HepG2 (cell line): ENCODE measurements around the gene PRMT5. TPM values are rescaled to one million over a fixed set of nuclear protein-coding genes. Genes with fewer than 3 reads are reported as not detected.

Experiments
- ATAC-seq: fragments of 200-7000 bp; cut with Tn5 transposase; 3 replicates; pipeline ENCODE4 v1.9.1; 2020; ENCODE audit warnings: mild to moderate bottlenecking, moderate library complexity
- BruUV-seq: library from RNA; stranded (reverse); fragments of 400-500 nt; replicated peaks from 2 replicates; lab custom pipeline; 2021; lab: Mats Ljungman, UMichigan
- CTCF ChIA-PET: fragments of 300-600 bp; formaldehyde crosslinking; extraction: SDS; loops from one replicate; lab custom pipeline; 2021; ENCODE audit warnings: low total read pairs, inconsistent platforms, low intra/inter-chr PET ratio; lab: Yijun Ruan, JAX
- POLR2A ChIA-PET: fragments of 350-600 bp; sonication (Branson Sonifier 250); formaldehyde crosslinking; loops from one replicate; lab custom pipeline; 2020; ENCODE audit warnings: antibody characterized with exemption, inconsistent platforms; lab: Yijun Ruan, JAX
- DNase-seq: peaks from one replicate; pipeline ENCODE4 v3.0.0-alpha.2; 2015; ENCODE audit warnings: low spot score
- FAIRE-seq: peaks from 3 replicates; lab custom pipeline; 2011; peaks lifted over from hg19 to GRCh38; lab: Jason Lieb, UNC
- H2AFZ ChIP-seq: one replicate; pipeline ENCODE4 v1.6.1; 2011; ENCODE audit warnings: low read length, inconsistent platforms
- H3K27ac ChIP-seq: fragments of 300-600 bp; 3 replicates; pipeline ENCODE4 v1.8.0; 2011; ENCODE audit warnings: mixed run types, mild to moderate bottlenecking, mixed read lengths, low read length, inconsistent platforms; ENCODE audit not compliant: insufficient read depth; ENCODE audit errors: extremely low read length
- H3K27me3 ChIP-seq, 2 experiments: fragments of 200-600 bp in 1 of 2; 2 replicates in 1 of 2; 3 replicates in 1 of 2; pipeline versions ENCODE4 v1.6.0 to v1.8.0; 2011; ENCODE audit warnings: low read length in 2 of 2, mild to moderate bottlenecking in 2 of 2, moderate library complexity in 2 of 2, inconsistent platforms in 1 of 2; ENCODE audit not compliant: insufficient read depth in 2 of 2, control insufficient read depth in 1 of 2
- H3K36me3 ChIP-seq, 2 experiments: fragments of 200-600 bp in 1 of 2; replicated peaks in 1 of 2; 2 replicates in 1 of 2; 3 replicates in 1 of 2; pipeline versions ENCODE4 v1.5.1 to v1.8.0; 2011; ENCODE audit warnings: low read length in 2 of 2, inconsistent platforms in 1 of 2; ENCODE audit not compliant: insufficient read depth in 2 of 2, control insufficient read depth in 1 of 2
- H3K4me1 ChIP-seq: 2 replicates; pipeline ENCODE4 v1.5.1; 2012; ENCODE audit warnings: low read length, inconsistent platforms; ENCODE audit not compliant: insufficient read depth
- H3K4me2 ChIP-seq: 2 replicates; pipeline ENCODE4 v1.6.0; 2011; ENCODE audit warnings: low read depth, low read length, inconsistent platforms
- H3K4me3 ChIP-seq, 3 experiments: fragments of 200-600 bp in 1 of 3; sonication (generic), shearing (Covaris generic) in 1 of 3; replicated peaks in 1 of 3; 2 replicates each; pipeline ENCODE4 v1.5.1; 2011 to 2016; ENCODE audit warnings: low read length in 3 of 3, inconsistent platforms in 2 of 3, low read depth in 2 of 3, mild to moderate bottlenecking in 2 of 3, control low read depth in 1 of 3, mixed read lengths in 1 of 3; ENCODE audit not compliant: insufficient read depth in 1 of 3
- H3K79me2 ChIP-seq: one replicate; pipeline ENCODE4 v1.6.1; 2011; ENCODE audit warnings: low read length, inconsistent platforms; ENCODE audit not compliant: insufficient read depth
- H3K9ac ChIP-seq: 2 replicates; pipeline ENCODE4 v1.6.0; 2011; ENCODE audit warnings: mild to moderate bottlenecking, low read depth, low read length, inconsistent platforms; ENCODE audit not compliant: insufficient read depth
- H3K9me3 ChIP-seq: 2 replicates; pipeline ENCODE4 v1.5.1; 2012; ENCODE audit warnings: mild to moderate bottlenecking, low read length
- H4K20me1 ChIP-seq: 2 replicates; pipeline ENCODE4 v1.6.0; 2011; ENCODE audit warnings: inconsistent platforms, mild to moderate bottlenecking, low read length, moderate library complexity; ENCODE audit not compliant: insufficient read depth
- ADNP ChIP-seq: sonication (generic); formaldehyde crosslinking; IDR thresholded peaks from 2 replicates; pipeline ENCODE4 v1.4.0; 2020; ENCODE audit warnings: missing genetic modification reagents
- MIER2 ChIP-seq: IDR thresholded peaks from 2 replicates; pipeline ENCODE4 v1.6.1; 2016; ENCODE audit warnings: missing biosample characterization, missing genetic modification reagents
- RBFOX2 ChIP-seq: fragments of 200-400 bp; formaldehyde crosslinking; IDR thresholded peaks from 2 replicates; pipeline ENCODE4 v1.6.1; 2017; ENCODE audit warnings: low read depth, mild to moderate bottlenecking, low read length
- ZNF343 ChIP-seq: sonication (generic); formaldehyde crosslinking; IDR thresholded peaks from 2 replicates; pipeline ENCODE4 v1.4.0; 2020; ENCODE audit warnings: mild to moderate bottlenecking, missing genetic modification reagents
- ZNF432 ChIP-seq: sonication (generic); formaldehyde crosslinking; IDR thresholded peaks from 2 replicates; pipeline ENCODE4 v1.5.0; 2020; ENCODE audit warnings: missing genetic modification reagents, mild to moderate bottlenecking, borderline replicate concordance
- ZNF556 ChIP-seq: sonication (generic); formaldehyde crosslinking; IDR thresholded peaks from 2 replicates; pipeline ENCODE4 v1.4.0; 2020; ENCODE audit warnings: mild to moderate bottlenecking, missing genetic modification reagents, borderline replicate concordance
- ZNF737 ChIP-seq: sonication (generic); formaldehyde crosslinking; IDR thresholded peaks from 2 replicates; pipeline ENCODE4 v1.5.0; 2020; ENCODE audit warnings: missing genetic modification reagents, mild to moderate bottlenecking, borderline replicate concordance
- WGBS: methylation state at CpG from one replicate; pipeline ENCODE4 v1.1.6; 2017; ENCODE audit warnings: low lambda C conversion rate; 5-methylcytosine and 5-hydroxymethylcytosine counted together
- in situ Hi-C: cut with HindIII; loops from 2 replicates; pipeline ENCODE4 v1.10.0; 2017; ENCODE audit warnings: low pct_unique_long_range_greater_than_20kb; ENCODE audit not compliant: extremely low pct_ligation_motif_present
- intact Hi-C: fragments of 100-400 bp; cut with micrococcal nuclease; formaldehyde crosslinking; loops from one replicate; pipeline ENCODE4 v1.10.0; 2022; ENCODE audit not compliant: unreplicated experiment
- polyA plus RNA-seq, 8 experiments: library from polyadenylated mRNA; depleted of rRNA in 3 of 8; stranded (reverse) in 7 of 8; unstranded in 1 of 8; fragments of >200 nt; fragmentation: Illumina TruSeq in 4 of 8; extraction: Trizol in 4 of 8; gene quantifications; 2 replicates each; pipeline versions ENCODE4 v1.2.1 to v1.2.3, GENCODE V29; 2011 to 2016; ENCODE audit warnings: low read depth in 4 of 8, missing spikeins in 1 of 8, mixed read lengths in 1 of 8; ENCODE audit not compliant: insufficient read depth in 1 of 8
- total RNA-seq, 5 experiments: library from RNA; depleted of rRNA; stranded (reverse); fragments of >200 nt; fragmentation: Illumina TruSeq; extraction: Trizol; gene quantifications; 2 replicates each; pipeline ENCODE4 v1.2.3, GENCODE V29; 2016; ENCODE audit warnings: low read depth in 1 of 5
- TF ChIP-seq, protein P1 (sequence below): sonication (generic); formaldehyde crosslinking; IDR thresholded peaks from 2 replicates; pipeline ENCODE4 v1.8.0; 2023; ENCODE audit warnings: mild to moderate bottlenecking, missing genetic modification reagents
- TF ChIP-seq, protein P2 (sequence below): sonication (generic); formaldehyde crosslinking; IDR thresholded peaks from 2 replicates; pipeline ENCODE4 v1.9.0; 2022; ENCODE audit warnings: low read depth, missing genetic modification reagents

PRMT5 gene
- total and polyA plus RNA-seq, 2 of the 13 experiments (the other 11 are each of a cell fraction or from before 2014, with no cell fraction given): 210 to 354 TPM

DNA sequence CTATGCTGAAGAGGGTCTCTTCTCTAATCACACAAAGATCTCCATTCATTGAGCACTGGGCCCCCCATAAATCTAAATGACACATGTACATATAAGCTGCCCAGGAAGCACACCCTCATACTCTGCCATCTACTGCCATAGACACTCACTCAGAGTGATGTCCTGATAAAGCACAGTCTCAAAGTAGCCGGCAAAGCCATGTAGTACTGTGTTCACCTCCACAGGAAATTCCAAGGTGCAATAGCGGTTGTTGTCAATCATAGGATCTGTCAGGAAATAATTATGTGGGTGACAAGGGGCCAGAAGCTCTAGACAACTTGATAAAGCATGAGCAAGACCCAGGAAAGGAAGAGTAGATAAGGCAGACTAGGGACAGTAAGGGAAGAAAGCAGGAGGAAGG is 6.9 kb downstream of the PRMT5 start:
- no TSS peak for BruUV-seq
- Histone ChIP-seq H3K4me3 (no peak overlapping the region), H3K79me2 (peaks cover 4% of the 10 kb centered on the region), H3K9me3 (no peaks in the 10 kb centered on the region), H3K27ac (no peak overlapping the region), H3K27me3 (no peaks in the 10 kb centered on the region), H3K9ac (no peak overlapping the region), H3K4me1 (peaks cover 16% of the 10 kb centered on the region), H3K36me3 (peaks cover 61 to 83% of the 10 kb centered on the region in 2 experiments), H4K20me1 (no peaks in the 10 kb centered on the region), H3K4me2 (no peak overlapping the region), H2AFZ (no peak overlapping the region)
- ChIA-PET CTCF (no interaction called here), POLR2A (no interaction called here)
- 98% methylated on average over 2 of the region's 2 CpGs for WGBS
- TF ChIP-seq RBFOX2 (peak; percentile 17; the same call in 1 of the 2 replicates), ADNP (CRISPR knock-in tag) (no peak)
- FAIRE-seq (no peak), ATAC-seq (no peak), DNase-seq (no peak)
- intact Hi-C loops (no loop called here), in situ Hi-C loops (no loop called here)

DNA sequence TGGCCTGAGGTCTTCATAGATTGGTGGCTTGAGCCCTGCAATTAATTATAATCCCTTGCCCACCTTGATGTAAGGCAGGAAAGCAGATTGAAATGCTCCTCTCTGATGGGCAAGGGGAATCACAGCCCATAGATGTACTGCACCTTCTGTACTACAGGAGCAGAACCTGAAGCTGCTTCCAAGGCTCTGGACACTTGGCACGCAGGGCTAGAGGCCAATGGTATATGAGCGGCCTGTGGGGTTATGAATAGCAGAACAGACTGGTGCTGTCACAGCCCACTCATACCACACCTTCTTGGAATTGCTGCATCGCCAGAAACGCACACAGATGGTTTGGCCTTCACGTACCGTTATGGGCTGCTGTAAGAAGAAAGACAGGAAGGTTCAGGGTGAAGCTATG is 8.5 kb downstream of the PRMT5 start:
- Histone ChIP-seq H3K4me3 (no peak overlapping the region), H3K9me3 (no peaks in the 10 kb centered on the region), H3K9ac (no peak overlapping the region), H3K79me2 (no peaks in the 10 kb centered on the region), H3K27ac (no peak overlapping the region), H3K4me2 (no peak overlapping the region), H2AFZ (no peak overlapping the region), H3K4me1 (peaks cover 21% of the 10 kb centered on the region), H3K36me3 (peaks cover 48 to 67% of the 10 kb centered on the region in 2 experiments), H4K20me1 (no peaks in the 10 kb centered on the region), H3K27me3 (no peaks in the 10 kb centered on the region)
- DNase-seq (no peak), ATAC-seq (no peak), FAIRE-seq (no peak)
- intact Hi-C loops: no loop called here
- BruUV-seq: no TSS peak
- POLR2A ChIA-PET: interaction anchor here (0.7 to 2.5 kb wide), 4 partner anchors 9 to 56 kb away, joined by 3 to 21 read pairs (median 8); partner anchors contain the start of genes HAUS4, LRP10 and PRMT5
- 94% methylated on average over 6 of the region's 6 CpGs for WGBS
- TF ChIP-seq ZNF556 (CRISPR knock-in tag): 0 out of 2 replicates have a peak, but pooled peaks have one; percentile 36
- 0 out of 2 replicates have a peak, but pooled peaks have one; percentile 49 for TF ChIP-seq ZNF737 (CRISPR knock-in tag)
- TF ChIP-seq, protein P1, sequence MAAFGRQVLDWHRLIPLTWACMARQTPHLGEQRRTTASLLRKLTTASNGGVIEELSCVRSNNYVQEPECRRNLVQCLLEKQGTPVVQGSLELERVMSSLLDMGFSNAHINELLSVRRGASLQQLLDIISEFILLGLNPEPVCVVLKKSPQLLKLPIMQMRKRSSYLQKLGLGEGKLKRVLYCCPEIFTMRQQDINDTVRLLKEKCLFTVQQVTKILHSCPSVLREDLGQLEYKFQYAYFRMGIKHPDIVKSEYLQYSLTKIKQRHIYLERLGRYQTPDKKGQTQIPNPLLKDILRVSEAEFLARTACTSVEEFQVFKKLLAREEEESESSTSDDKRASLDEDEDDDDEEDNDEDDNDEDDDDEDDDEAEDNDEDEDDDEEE (CRISPR knock-in tag): no peak
- TF ChIP-seq ZNF432 (CRISPR knock-in tag): no peak
- TF ChIP-seq, protein P2, sequence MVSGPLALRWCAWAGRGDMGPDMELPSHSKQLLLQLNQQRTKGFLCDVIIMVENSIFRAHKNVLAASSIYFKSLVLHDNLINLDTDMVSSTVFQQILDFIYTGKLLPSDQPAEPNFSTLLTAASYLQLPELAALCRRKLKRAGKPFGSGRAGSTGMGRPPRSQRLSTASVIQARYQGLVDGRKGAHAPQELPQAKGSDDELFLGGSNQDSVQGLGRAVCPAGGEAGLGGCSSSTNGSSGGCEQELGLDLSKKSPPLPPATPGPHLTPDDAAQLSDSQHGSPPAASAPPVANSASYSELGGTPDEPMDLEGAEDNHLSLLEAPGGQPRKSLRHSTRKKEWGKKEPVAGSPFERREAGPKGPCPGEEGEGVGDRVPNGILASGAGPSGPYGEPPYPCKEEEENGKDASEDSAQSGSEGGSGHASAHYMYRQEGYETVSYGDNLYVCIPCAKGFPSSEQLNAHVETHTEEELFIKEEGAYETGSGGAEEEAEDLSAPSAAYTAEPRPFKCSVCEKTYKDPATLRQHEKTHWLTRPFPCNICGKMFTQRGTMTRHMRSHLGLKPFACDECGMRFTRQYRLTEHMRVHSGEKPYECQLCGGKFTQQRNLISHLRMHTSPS: no peak
- 0 out of 2 replicates have a peak, but pooled peaks have one; percentile 39 for TF ChIP-seq ZNF343 (CRISPR knock-in tag)
- no peak for TF ChIP-seq MIER2 (CRISPR knock-in tag)
- in situ Hi-C loops: no loop called here
- CTCF ChIA-PET: interaction anchor here (1.2 kb wide), 1 partner anchor 9 kb away, joined by 3 read pairs; no protein-coding TSS in a partner anchor
